GM12875 (cell line): ENCODE results near the gene ARSJ.

Source experiments
- H3K4me3 ChIP-seq: one replicate; pipeline ENCODE4 v1.5.1; 2011; ENCODE audit warnings: low read depth, low read length, control low read depth
- CTCF ChIP-seq: IDR thresholded peaks from 2 replicates; pipeline ENCODE4 v1.5.1; 2011; ENCODE audit warnings: low read depth, mild to moderate bottlenecking, control low read depth, inconsistent platforms, low read length, moderate library complexity, borderline replicate concordance; ENCODE audit not compliant: insufficient read depth

The ARSJ gene

GRCh38 chr4:113976741-113977525 is 2.5 kb downstream of the ARSJ start:
- H3K4me3 ChIP-seq = no peak overlapping the region
- TF ChIP-seq CTCF = no peak

- TF ChIP-seq CTCF = no peak
- no peak overlapping the region for H3K4me3 ChIP-seq
Measured at GRCh38 chr4:113975578-113975977, 3.9 kb downstream of the ARSJ start.

- TF ChIP-seq CTCF = no peak
- H3K4me3 ChIP-seq = no peak overlapping the region
Measured at GRCh38 chr4:113974467-113974866, 5.0 kb downstream of the ARSJ start.

- TF ChIP-seq CTCF = no peak
- no peak overlapping the region for H3K4me3 ChIP-seq
Measured at GRCh38 chr4:113973345-113973744, 6.1 kb downstream of the ARSJ start.

- no peak overlapping the region for H3K4me3 ChIP-seq
- no peak for TF ChIP-seq CTCF
Measured at GRCh38 chr4:113972781-113973180, 6.7 kb downstream of the ARSJ start.

GRCh38 chr4:113971706-113972360 is 7.6 kb downstream of the ARSJ start:
- no peak for TF ChIP-seq CTCF
- H3K4me3 ChIP-seq = no peak overlapping the region
